Right lobe of liver (tissue), 4 donors: ENCODE data around the gene REV3L.

Experiments used
- POLR2A ChIP-seq: fragments of 450-650 bp; IDR thresholded peaks from one replicate; pipeline ENCODE4 v1.6.1; 2017; ENCODE audit warnings: antibody characterized with exemption, mild to moderate bottlenecking
- TF ChIP-seq, protein P1 (sequence below), 4 donors: fragments of 200-600 bp in 3 of 4; fragments of 450-650 bp in 1 of 4; IDR thresholded peaks; one replicate each; pipeline versions ENCODE4 v1.5.1 to v1.8.0; 2016 to 2022; ENCODE audit warnings: antibody characterized with exemption in 4 of 4, mild to moderate bottlenecking in 2 of 4
- donor health status: DM: no; HTN: no; CAD: no.
- donor health status: DM: no; HTN: no; CAD: no.
- donor health status: DM: no; HTN: yes; CAD: no.

GRCh38 chr6:111499269-111499793 lies 16.3 kb upstream of the REV3L start:
- TF ChIP-seq, protein P1, sequence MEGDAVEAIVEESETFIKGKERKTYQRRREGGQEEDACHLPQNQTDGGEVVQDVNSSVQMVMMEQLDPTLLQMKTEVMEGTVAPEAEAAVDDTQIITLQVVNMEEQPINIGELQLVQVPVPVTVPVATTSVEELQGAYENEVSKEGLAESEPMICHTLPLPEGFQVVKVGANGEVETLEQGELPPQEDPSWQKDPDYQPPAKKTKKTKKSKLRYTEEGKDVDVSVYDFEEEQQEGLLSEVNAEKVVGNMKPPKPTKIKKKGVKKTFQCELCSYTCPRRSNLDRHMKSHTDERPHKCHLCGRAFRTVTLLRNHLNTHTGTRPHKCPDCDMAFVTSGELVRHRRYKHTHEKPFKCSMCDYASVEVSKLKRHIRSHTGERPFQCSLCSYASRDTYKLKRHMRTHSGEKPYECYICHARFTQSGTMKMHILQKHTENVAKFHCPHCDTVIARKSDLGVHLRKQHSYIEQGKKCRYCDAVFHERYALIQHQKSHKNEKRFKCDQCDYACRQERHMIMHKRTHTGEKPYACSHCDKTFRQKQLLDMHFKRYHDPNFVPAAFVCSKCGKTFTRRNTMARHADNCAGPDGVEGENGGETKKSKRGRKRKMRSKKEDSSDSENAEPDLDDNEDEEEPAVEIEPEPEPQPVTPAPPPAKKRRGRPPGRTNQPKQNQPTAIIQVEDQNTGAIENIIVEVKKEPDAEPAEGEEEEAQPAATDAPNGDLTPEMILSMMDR (IDR thresholded peaks at IDR 0.05), result no peak
- TF ChIP-seq POLR2A, result no peak
